Measurements from ENCODE around the gene FHIT. TPM values are rescaled to one million over a fixed set of nuclear protein-coding genes. Genes with fewer than 3 reads are reported as not detected.

The FHIT gene
- total and polyA plus RNA-seq, 2 of the 4 experiments (the other 2 are of a cell fraction) = 0.07 TPM; not detected in 1

DNA sequence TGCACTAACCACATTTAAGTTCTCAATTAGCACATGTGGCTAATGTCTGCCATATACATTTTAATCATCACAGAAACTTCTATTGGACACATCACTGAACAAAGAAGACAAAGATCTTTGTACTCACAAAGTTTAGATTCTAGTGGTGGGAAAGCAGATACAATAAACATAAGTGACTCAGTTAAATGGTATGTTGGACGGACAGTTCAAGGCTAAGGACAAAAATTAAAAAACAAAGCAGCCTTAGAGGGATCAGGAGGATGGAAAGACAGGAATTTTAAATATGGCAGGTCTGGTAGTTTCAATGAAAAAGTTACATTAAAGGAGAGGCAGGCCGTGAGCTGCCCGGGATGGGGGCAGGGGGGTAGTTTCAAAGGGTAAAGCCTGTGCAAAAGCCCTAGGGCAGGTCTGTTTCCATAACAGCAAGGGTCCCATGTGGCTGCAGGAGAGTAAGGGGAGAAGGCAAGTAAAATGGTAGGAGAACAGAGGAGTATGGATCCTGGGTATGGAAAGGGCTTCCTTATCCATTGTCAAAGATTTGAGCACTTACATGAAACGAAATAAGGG is 220.7 kb downstream of the FHIT start:
- no peaks in the 10 kb centered on the region for H3K27me3 ChIP-seq (ENCODE audit: control insufficient read depth, insufficient read depth, low read length)
- H3K4me1 ChIP-seq (ENCODE audit: control insufficient read depth, insufficient read depth, low read length) = no peaks in the 10 kb centered on the region
- ChIA-PET POLR2A (ENCODE audit: unreplicated experiment) (no interaction called here), CTCF (no interaction called here)
- no TSS peak for BruUV-seq (replicated peaks)
- no peak overlapping the region for H4K5ac ChIP-seq (ENCODE audit: low read depth, low read length)
- peaks cover 4% of the 10 kb centered on the region; the same call in 1 of the 2 replicates for H3K9me3 ChIP-seq (ENCODE audit: control insufficient read depth, insufficient read depth, low read length)
- H4K20me1 ChIP-seq (ENCODE audit: insufficient read depth, low read length) = no peaks in the 10 kb centered on the region
- no peak overlapping the region for H3K18ac ChIP-seq (ENCODE audit: low read depth, low read length)
- 22% methylated on average over 1 of the region's 4 CpGs; no CpG with 5 or more reads in 1 of the 2 experiments for WGBS, 2 experiments (ENCODE audit: extremely low coverage in 2 of 2, insufficient read length in 1 of 2)
- no peak overlapping the region for H4K8ac ChIP-seq (ENCODE audit: low read depth in 2 of 2, low read length in 2 of 2)
- H3K23ac ChIP-seq (ENCODE audit: low read depth, low read length) = no peak overlapping the region
- no peak overlapping the region for H3K4me3 ChIP-seq (ENCODE audit: insufficient read depth, low read depth, low read length)
- H2AK5ac ChIP-seq (ENCODE audit: low read depth, low read length) = no peak overlapping the region
- DNase-seq (no peak), ATAC-seq (ENCODE audit: low read depth) (no peak)
- intact Hi-C loops (cut with micrococcal nuclease) = no loop called here
- H3K36me3 ChIP-seq (ENCODE audit: control insufficient read depth, insufficient read depth, low read length) = no peaks in the 10 kb centered on the region
- H3K79me1 ChIP-seq (ENCODE audit: low read depth in 1 of 2, low read length in 2 of 2) = no peaks in the 10 kb centered on the region
- H3K27ac ChIP-seq (ENCODE audit: insufficient read depth, low read length) = no peak overlapping the region
- H3K14ac ChIP-seq (replicated peaks; ENCODE audit: low read depth, low read length) = no peak overlapping the region
- no peak overlapping the region for H2BK5ac ChIP-seq (ENCODE audit: low read depth, low read length, poor library complexity, severe bottlenecking)
- no peak overlapping the region for H3K56ac ChIP-seq (ENCODE audit: extremely low read depth, insufficient read depth, low read length)
- no peak overlapping the region for H3K4me2 ChIP-seq (ENCODE audit: low read depth, low read length)
- no peak overlapping the region for H2AK9ac ChIP-seq (replicated peaks; ENCODE audit: low read depth, low read length, poor library complexity)
- TF ChIP-seq MXI1 (IDR thresholded peaks at IDR 0.05; ENCODE audit: borderline replicate concordance, low read depth, low read length) (no peak), RAD21 (IDR thresholded peaks at IDR 0.05; ENCODE audit: low read length) (no peak)
- no peak overlapping the region for H2BK20ac ChIP-seq (ENCODE audit: low read depth, low read length)
- H3K9me1 ChIP-seq (ENCODE audit: insufficient read depth, low read length) = no peaks in the 10 kb centered on the region
- dilution Hi-C loops (cut with HindIII; ENCODE audit: low sequenced_read_pairs, unreplicated experiment) = no loop called here
- no peak overlapping the region for H2BK15ac ChIP-seq (ENCODE audit: low read depth, low read length)
- no peak overlapping the region for H3K4ac ChIP-seq (ENCODE audit: low read depth, low read length)
- H2AFZ ChIP-seq (replicated peaks; ENCODE audit: low read length, poor library complexity) = no peak overlapping the region
- no peak overlapping the region for H3K9ac ChIP-seq (ENCODE audit: low read depth, low read length)
- H4K91ac ChIP-seq (ENCODE audit: insufficient read depth, low read depth, low read length) = no peak overlapping the region
- in situ Hi-C loops (cut with MboI; ENCODE audit: low sequenced_read_pairs) = no loop called here
- no peak overlapping the region for H2BK120ac ChIP-seq (ENCODE audit: low read depth, low read length)
